HFFc6 (cell line): ENCODE results near the gene APEH. TPM values are rescaled to one million over a fixed set of nuclear protein-coding genes. Genes with fewer than 3 reads are reported as not detected.

ENCODE experiments used
- DNase-seq: peaks from one replicate; pipeline ENCODE4 v3.0.0-alpha.2; 2018
- H3K27ac Mint-ChIP-seq: 2 replicates; pipeline ENCODE4 v1.8.0; 2020; ENCODE audit warnings: mild to moderate bottlenecking, mixed read lengths
- H3K27me3 Mint-ChIP-seq: 2 replicates; pipeline ENCODE4 v1.8.0; 2021; ENCODE audit warnings: mild to moderate bottlenecking, moderate library complexity, mixed read lengths; ENCODE audit not compliant: insufficient read depth
- H3K36me3 Mint-ChIP-seq: 2 replicates; pipeline ENCODE4 v1.8.0; 2021; ENCODE audit warnings: low read depth, mixed read lengths
- H3K4me1 Mint-ChIP-seq: 2 replicates; pipeline ENCODE4 v1.8.0; 2020; ENCODE audit warnings: low read depth, mixed read lengths
- H3K4me3 Mint-ChIP-seq: 2 replicates; pipeline ENCODE4 v1.8.0; 2020; ENCODE audit warnings: mild to moderate bottlenecking, moderate library complexity, mixed read lengths
- H3K9me3 Mint-ChIP-seq: 2 replicates; pipeline ENCODE4 v1.8.0; 2020; ENCODE audit warnings: mild to moderate bottlenecking, mixed read lengths
- CTCF ChIP-seq: fragments of 200-600 bp; sonication (generic); IDR thresholded peaks from 2 replicates; pipeline ENCODE4 v1.5.0; 2021; ENCODE audit warnings: antibody characterized with exemption, mild to moderate bottlenecking
- total RNA-seq, 6 experiments: library from RNA; stranded (reverse); fragmentation: NEBNext Ultra II Directional; extraction: Animal tissue kit (Norgen Biotek cat#: 25700); gene quantifications; 2 replicates in 1 of 6; 3 replicates in 5 of 6; pipeline ENCODE4 v1.2.3, GENCODE V29; 2021

The APEH gene
- total RNA-seq, 6 experiments from 2014 or later, result 98.5 to 126 (median 112) TPM

DNA sequence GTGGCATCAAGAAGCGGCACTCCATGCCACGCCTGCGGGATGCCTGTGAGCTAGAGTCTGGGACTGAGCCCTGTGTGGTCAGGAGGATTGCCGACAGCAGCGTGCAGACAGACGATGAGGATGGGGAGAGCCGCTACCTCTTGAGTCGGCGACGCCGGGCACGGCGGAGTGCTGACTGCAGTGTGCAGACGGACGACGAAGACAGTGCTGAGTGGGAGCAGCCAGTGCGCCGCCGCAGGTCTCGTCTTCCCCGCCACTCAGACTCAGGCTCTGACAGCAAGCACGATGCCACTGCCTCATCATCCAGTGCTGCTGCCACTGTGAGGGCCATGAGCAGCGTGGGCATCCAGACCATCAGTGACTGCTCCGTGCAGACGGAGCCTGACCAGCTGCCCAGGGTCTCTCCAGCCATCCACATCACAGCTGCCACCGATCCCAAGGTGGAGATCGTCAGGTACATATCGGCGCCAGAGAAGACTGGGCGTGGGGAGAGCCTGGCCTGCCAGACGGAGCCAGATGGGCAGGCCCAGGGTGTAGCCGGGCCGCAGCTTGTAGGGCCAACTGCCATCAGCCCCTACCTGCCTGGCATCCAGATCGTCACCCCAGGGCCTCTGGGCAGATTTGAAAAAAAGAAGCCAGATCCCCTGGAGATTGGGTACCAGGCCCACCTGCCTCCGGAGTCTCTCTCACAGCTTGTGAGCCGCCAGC is 16.8 kb upstream of the APEH start:
- H3K4me3 Mint-ChIP-seq, result no peak overlapping the region

GRCh38 chr3:49658711-49659110 is 15.4 kb upstream of the APEH start:
- TF ChIP-seq CTCF, result no peak
- Mint-ChIP-seq H3K36me3 (no peaks in the 10 kb centered on the region), H3K4me3 (no peak overlapping the region)

More for the DNA sequence above, 16.8 kb upstream of the APEH start:
- no peak overlapping the region for H3K27ac Mint-ChIP-seq
- no peak for TF ChIP-seq CTCF
- no peaks in the 10 kb centered on the region for H3K9me3 Mint-ChIP-seq
- no peaks in the 10 kb centered on the region for H3K36me3 Mint-ChIP-seq
- no peak for DNase-seq
- H3K27me3 Mint-ChIP-seq, result peaks cover 32% of the 10 kb centered on the region
- no peaks in the 10 kb centered on the region for H3K4me1 Mint-ChIP-seq

GRCh38 chr3:49659756-49660155 is 14.4 kb upstream of the APEH start:
- no peaks in the 10 kb centered on the region for H3K36me3 Mint-ChIP-seq
- H3K27ac Mint-ChIP-seq, result no peak overlapping the region
- H3K4me3 Mint-ChIP-seq, result no peak overlapping the region
- no peaks in the 10 kb centered on the region for H3K9me3 Mint-ChIP-seq
- peaks cover 17% of the 10 kb centered on the region for H3K27me3 Mint-ChIP-seq
- H3K4me1 Mint-ChIP-seq, result no peaks in the 10 kb centered on the region
- no peak for TF ChIP-seq CTCF
- DNase-seq, result no peak

More at GRCh38 chr3:49658711-49659110, 15.4 kb upstream of the APEH start:
- Mint-ChIP-seq H3K9me3 (no peaks in the 10 kb centered on the region), H3K27me3 (peaks cover 21% of the 10 kb centered on the region), H3K27ac (no peak overlapping the region), H3K4me1 (no peaks in the 10 kb centered on the region)
- DNase-seq, result no peak

DNA sequence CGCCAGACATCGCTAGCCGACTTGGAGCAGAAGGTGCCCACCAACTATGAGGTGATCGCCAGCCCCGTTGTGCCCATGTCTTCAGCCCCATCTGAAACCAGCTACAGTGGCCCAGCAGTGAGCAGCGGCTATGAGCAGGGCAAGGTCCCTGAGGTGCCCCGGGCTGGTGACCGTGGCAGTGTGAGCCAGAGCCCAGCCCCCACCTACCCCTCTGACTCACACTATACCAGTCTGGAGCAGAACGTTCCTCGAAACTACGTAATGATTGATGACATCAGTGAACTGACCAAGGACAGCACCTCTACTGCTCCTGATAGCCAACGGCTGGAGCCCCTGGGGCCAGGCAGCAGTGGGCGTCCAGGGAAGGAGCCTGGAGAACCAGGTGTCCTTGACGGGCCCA is 12.9 kb upstream of the APEH start:
- no peak for TF ChIP-seq CTCF
- H3K4me1 Mint-ChIP-seq, result no peaks in the 10 kb centered on the region
- H3K27ac Mint-ChIP-seq, result no peak overlapping the region
- H3K4me3 Mint-ChIP-seq, result no peak overlapping the region
- no peak for DNase-seq
- peaks cover 14% of the 10 kb centered on the region for H3K27me3 Mint-ChIP-seq
- H3K36me3 Mint-ChIP-seq, result no peaks in the 10 kb centered on the region
- H3K9me3 Mint-ChIP-seq, result no peaks in the 10 kb centered on the region

DNA sequence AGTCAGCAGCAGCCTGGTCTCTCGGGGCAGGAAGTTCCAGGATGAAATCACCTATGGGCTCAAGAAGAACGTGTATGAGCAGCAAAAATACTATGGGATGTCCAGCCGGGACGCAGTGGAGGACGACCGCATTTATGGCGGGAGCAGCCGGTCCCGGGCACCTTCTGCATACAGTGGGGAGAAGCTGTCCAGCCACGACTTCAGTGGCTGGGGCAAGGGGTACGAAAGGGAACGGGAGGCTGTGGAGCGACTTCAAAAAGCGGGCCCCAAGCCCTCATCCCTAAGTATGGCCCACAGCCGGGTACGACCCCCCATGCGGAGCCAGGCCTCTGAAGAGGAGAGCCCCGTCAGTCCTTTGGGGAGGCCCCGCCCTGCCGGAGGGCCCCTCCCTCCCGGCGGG is 12.1 kb upstream of the APEH start:
- no peaks in the 10 kb centered on the region for H3K4me1 Mint-ChIP-seq
- peaks cover 10% of the 10 kb centered on the region for H3K27me3 Mint-ChIP-seq
- no peak for DNase-seq
- no peaks in the 10 kb centered on the region for H3K36me3 Mint-ChIP-seq
- no peak for TF ChIP-seq CTCF
- H3K27ac Mint-ChIP-seq, result no peak overlapping the region
- no peaks in the 10 kb centered on the region for H3K9me3 Mint-ChIP-seq
- no peak overlapping the region for H3K4me3 Mint-ChIP-seq
